Lower lobe of right lung (tissue), 2 donors: ENCODE data around the gene C1orf116. TPM values are rescaled to one million over a fixed set of nuclear protein-coding genes. Genes with fewer than 3 reads are reported as not detected.
"Not testable (repeated sequence)": the region's sequence is repeated elsewhere in the genome, so short reads cannot be mapped to it uniquely, and the experiment has no call there.

Source experiments
- ATAC-seq, 2 donors: fragments of 200-7000 bp; cut with Tn5 transposase; one replicate each; pipeline ENCODE4 v1.9.1; 2020 to 2022; ENCODE audit warnings: mild to moderate bottlenecking in 2 of 2, moderate library complexity in 2 of 2
- DNase-seq: peaks from one replicate; pipeline ENCODE4 v3.0.0-alpha.2; 2020
- H3K27ac ChIP-seq: fragments of 200-600 bp; one replicate; pipeline ENCODE4 v1.8.0; 2022
- H3K27me3 ChIP-seq: fragments of 200-600 bp; one replicate; pipeline ENCODE4 v1.8.0; 2022; ENCODE audit warnings: low read depth
- H3K36me3 ChIP-seq: fragments of 200-600 bp; one replicate; pipeline ENCODE4 v1.8.0; 2022; ENCODE audit warnings: mild to moderate bottlenecking
- H3K4me1 ChIP-seq: fragments of 200-600 bp; one replicate; pipeline ENCODE4 v1.8.0; 2022
- H3K4me3 ChIP-seq: fragments of 200-600 bp; one replicate; pipeline ENCODE4 v1.8.0; 2022; ENCODE audit warnings: mild to moderate bottlenecking
- H3K9me3 ChIP-seq: fragments of 200-600 bp; one replicate; pipeline ENCODE4 v1.8.0; 2022
- CTCF ChIP-seq: fragments of 200-600 bp; IDR thresholded peaks from one replicate; pipeline ENCODE4 v1.8.0; 2022; ENCODE audit warnings: antibody characterized with exemption, mild to moderate bottlenecking
- intact Hi-C: fragments of 100-400 bp; cut with DNase I; formaldehyde crosslinking; loops from one replicate; pipeline ENCODE4 v1.11.0; 2022
- total RNA-seq: library from RNA; stranded (reverse); fragmentation: NEBNext Ultra II Directional; extraction: Animal tissue kit (Norgen Biotek cat#: 25700); gene quantifications from one replicate; pipeline ENCODE4 v1.2.1, GENCODE V29; 2021
- donor health status: DM: no; HTN: yes; CAD: no; lungs with severe emphysema.

C1orf116 gene
- total RNA-seq, 1 donor from 2014 or later: 123 TPM

- ATAC-seq (no peak), DNase-seq (no peak)
- no peak for TF ChIP-seq CTCF
- Histone ChIP-seq H3K4me3 (no peak overlapping the region), H3K27ac (no peak overlapping the region), H3K27me3 (no peaks in the 10 kb centered on the region), H3K9me3 (no peaks in the 10 kb centered on the region), H3K36me3 (peaks cover 29% of the 10 kb centered on the region), H3K4me1 (peaks cover 63% of the 10 kb centered on the region)
- intact Hi-C loops: no loop called here
Measured at GRCh38 chr1:207049054-207049453, 16.5 kb upstream of the C1orf116 start.

DNA sequence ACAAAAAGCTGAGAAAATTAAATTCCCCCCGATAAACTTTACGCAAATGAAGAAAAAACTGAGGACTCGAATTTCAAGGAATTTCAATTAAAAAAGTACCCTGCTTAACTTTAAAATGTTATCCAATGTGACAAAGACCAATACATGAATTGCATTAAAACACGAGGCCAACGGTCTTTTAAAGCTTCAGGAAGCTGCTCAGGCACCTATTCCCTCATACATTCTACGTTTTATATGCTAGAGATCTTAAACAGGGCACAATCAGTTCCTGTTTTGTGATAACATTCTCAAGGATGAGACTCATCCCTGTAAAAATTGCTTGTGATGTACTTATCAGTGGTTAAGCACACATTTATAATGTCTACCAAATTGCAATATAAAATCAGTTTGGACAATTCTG, 15.5 kb upstream of the C1orf116 start:
- no peak for TF ChIP-seq CTCF
- no peak for ATAC-seq
- H3K36me3 ChIP-seq: peaks cover 29% of the 10 kb centered on the region
- no peaks in the 10 kb centered on the region for H3K27me3 ChIP-seq
- H3K27ac ChIP-seq: no peak overlapping the region
- DNase-seq: no peak
- intact Hi-C loops: no loop called here
- peaks cover 58% of the 10 kb centered on the region for H3K4me1 ChIP-seq
- H3K4me3 ChIP-seq: no peak overlapping the region
- no peaks in the 10 kb centered on the region for H3K9me3 ChIP-seq

GRCh38 chr1:207047505-207047904, 14.9 kb upstream of the C1orf116 start:
- Histone ChIP-seq H3K27ac (no peak overlapping the region), H3K4me3 (no peak overlapping the region), H3K27me3 (no peaks in the 10 kb centered on the region), H3K9me3 (no peaks in the 10 kb centered on the region), H3K4me1 (peaks cover 56% of the 10 kb centered on the region), H3K36me3 (peaks cover 29% of the 10 kb centered on the region)
- ATAC-seq (no peak), DNase-seq (no peak)
- intact Hi-C loops: no loop called here
- TF ChIP-seq CTCF: no peak

DNA sequence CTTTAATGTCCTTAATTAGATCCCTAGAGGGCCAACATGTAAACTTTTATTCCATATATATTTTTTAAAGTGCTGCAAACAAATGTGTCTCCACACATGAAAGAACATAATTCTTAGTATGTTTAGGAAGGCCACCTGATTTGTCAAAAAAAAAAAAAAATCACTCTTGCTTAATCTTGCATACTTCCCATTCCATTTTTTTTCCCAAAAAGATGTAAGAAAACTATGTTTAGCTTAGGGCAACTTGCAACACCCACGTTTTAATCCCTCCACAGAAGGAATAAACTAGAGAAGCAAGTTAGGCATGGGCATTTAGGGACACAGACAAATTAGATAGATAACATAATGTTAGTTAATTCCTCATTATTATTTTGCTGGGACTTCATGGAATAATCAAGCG, 12.9 kb upstream of the C1orf116 start:
- H3K27me3 ChIP-seq: no peaks in the 10 kb centered on the region
- H3K4me1 ChIP-seq: peaks cover 42% of the 10 kb centered on the region
- H3K9me3 ChIP-seq: no peaks in the 10 kb centered on the region
- intact Hi-C loops: no loop called here
- no peak overlapping the region for H3K4me3 ChIP-seq
- H3K36me3 ChIP-seq: peaks cover 29% of the 10 kb centered on the region
- H3K27ac ChIP-seq: no peak overlapping the region
- ATAC-seq (no peak), DNase-seq (no peak)
- TF ChIP-seq CTCF: no peak

- H3K9me3 ChIP-seq, DNase-seq: not testable (repeated sequence)
Measured at GRCh38 chr1:207041397-207041796, 8.8 kb upstream of the C1orf116 start.

GRCh38 chr1:207040181-207040533, 7.6 kb upstream of the C1orf116 start:
- no peak for ATAC-seq
- Histone ChIP-seq H3K27me3 (no peaks in the 10 kb centered on the region), H3K4me1 (peaks cover 5% of the 10 kb centered on the region), H3K27ac (no peak overlapping the region), H3K9me3 (no peaks in the 10 kb centered on the region), H3K4me3 (no peak overlapping the region), H3K36me3 (no peaks in the 10 kb centered on the region)
- DNase-seq: no peak
- intact Hi-C loops: no loop called here
- no peak for TF ChIP-seq CTCF

More at GRCh38 chr1:207041397-207041796, 8.8 kb upstream of the C1orf116 start:
- H3K36me3 ChIP-seq, H3K27me3 ChIP-seq, ATAC-seq, intact Hi-C loops, H3K27ac ChIP-seq, H3K4me3 ChIP-seq: not testable (repeated sequence)
- peaks cover 13% of the 10 kb centered on the region for H3K4me1 ChIP-seq
